GM08714 (cell line): Measurements from ENCODE around the gene PLCH2.
"Not testable (repeated sequence)": the region's sequence is repeated elsewhere in the genome, so short reads cannot be mapped to it uniquely, and the experiment has no call there.

ENCODE experiments used
- H3K4me3 ChIP-seq: fragments of 200-500 bp; sonication (Bioruptor generic); 2 replicates; pipeline ENCODE4 v1.5.1; 2014; ENCODE audit warnings: mild to moderate bottlenecking, low read length, inconsistent platforms
- ZNF274 ChIP-seq: IDR thresholded peaks from 2 replicates; pipeline ENCODE4 v1.6.1; 2012; ENCODE audit warnings: mild to moderate bottlenecking, low read depth, low read length

Gene PLCH2

GRCh38 chr1:2435746-2436355 lies 40.2 kb upstream of the PLCH2 start:
- no peak overlapping the region for H3K4me3 ChIP-seq
- TF ChIP-seq ZNF274 = no peak

GRCh38 chr1:2436876-2437275 lies 39.2 kb upstream of the PLCH2 start:
- no peak for TF ChIP-seq ZNF274
- no peak overlapping the region for H3K4me3 ChIP-seq

GRCh38 chr1:2437617-2438016 lies 38.5 kb upstream of the PLCH2 start:
- no peak overlapping the region for H3K4me3 ChIP-seq
- TF ChIP-seq ZNF274 = no peak

GRCh38 chr1:2438038-2438437 lies 38.1 kb upstream of the PLCH2 start:
- TF ChIP-seq ZNF274 = no peak
- no peak overlapping the region for H3K4me3 ChIP-seq

GRCh38 chr1:2438641-2439040 lies 37.4 kb upstream of the PLCH2 start:
- no peak overlapping the region for H3K4me3 ChIP-seq
- no peak for TF ChIP-seq ZNF274

DNA sequence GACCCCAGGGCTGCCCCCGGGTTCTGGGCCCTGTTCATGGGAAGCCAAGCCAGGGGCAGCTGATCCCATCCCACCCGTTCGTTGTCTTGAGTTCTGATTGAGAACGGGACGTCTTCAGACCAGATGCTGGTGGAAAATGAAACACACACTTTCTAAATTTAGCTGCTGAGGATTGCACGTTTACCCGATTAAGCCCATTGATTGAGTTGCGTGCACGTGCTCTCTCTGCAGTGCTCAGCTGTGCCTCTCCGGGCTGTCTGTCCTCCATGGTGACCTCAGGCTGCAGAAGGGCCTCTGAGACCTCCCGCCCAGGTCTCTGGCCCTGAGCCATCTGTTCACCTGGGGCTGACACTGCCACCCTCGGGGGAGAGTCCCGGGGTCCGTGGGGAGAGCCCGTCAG lies 36.7 kb upstream of the PLCH2 start:
- TF ChIP-seq ZNF274 = no peak
- H3K4me3 ChIP-seq = no peak overlapping the region

DNA sequence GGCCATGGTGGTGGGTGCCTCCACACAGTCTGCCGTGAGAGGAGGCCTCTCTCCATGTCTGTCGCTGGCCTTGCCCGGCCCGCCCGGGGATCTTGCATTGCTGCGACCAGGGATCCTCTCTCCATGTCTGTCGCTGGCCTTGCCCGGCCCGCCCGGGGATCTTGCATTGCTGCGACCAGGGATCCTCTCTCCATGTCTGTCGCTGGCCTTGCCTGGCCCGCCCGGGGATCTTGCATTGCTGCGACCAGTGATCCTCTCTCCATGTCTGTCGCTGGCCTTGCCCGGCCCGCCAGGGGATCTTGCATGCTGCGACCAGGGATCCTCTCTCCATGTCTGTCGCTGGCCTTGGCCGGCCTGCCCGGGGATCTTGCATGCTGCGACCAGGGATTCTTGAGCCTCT lies 35.7 kb upstream of the PLCH2 start:
- H3K4me3 ChIP-seq = not testable (repeated sequence)

GRCh38 chr1:2441746-2442145 lies 34.3 kb upstream of the PLCH2 start:
- no peak overlapping the region for H3K4me3 ChIP-seq
- no peak for TF ChIP-seq ZNF274

DNA sequence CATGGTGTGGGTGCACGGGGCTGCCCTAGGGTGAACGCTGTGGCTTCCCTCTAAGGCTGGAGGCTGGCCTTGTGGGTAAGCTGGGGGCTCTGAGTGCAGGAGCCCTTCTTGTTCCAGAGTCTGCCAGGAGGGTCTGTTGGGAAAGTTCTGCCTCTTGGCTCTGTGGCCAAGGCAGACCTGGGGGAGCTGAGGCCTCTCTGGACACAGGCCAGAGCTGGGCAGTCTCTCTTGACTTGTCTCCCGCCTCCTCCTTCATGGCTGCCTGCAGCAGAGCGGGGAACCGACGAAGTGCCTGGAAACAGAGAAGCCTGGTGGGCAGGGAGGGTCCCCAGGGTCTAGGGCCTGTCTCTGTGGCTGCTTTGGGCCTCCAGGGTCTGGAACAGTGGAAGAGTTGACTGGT lies 33.4 kb upstream of the PLCH2 start:
- no peak overlapping the region for H3K4me3 ChIP-seq
- TF ChIP-seq ZNF274 = no peak

DNA sequence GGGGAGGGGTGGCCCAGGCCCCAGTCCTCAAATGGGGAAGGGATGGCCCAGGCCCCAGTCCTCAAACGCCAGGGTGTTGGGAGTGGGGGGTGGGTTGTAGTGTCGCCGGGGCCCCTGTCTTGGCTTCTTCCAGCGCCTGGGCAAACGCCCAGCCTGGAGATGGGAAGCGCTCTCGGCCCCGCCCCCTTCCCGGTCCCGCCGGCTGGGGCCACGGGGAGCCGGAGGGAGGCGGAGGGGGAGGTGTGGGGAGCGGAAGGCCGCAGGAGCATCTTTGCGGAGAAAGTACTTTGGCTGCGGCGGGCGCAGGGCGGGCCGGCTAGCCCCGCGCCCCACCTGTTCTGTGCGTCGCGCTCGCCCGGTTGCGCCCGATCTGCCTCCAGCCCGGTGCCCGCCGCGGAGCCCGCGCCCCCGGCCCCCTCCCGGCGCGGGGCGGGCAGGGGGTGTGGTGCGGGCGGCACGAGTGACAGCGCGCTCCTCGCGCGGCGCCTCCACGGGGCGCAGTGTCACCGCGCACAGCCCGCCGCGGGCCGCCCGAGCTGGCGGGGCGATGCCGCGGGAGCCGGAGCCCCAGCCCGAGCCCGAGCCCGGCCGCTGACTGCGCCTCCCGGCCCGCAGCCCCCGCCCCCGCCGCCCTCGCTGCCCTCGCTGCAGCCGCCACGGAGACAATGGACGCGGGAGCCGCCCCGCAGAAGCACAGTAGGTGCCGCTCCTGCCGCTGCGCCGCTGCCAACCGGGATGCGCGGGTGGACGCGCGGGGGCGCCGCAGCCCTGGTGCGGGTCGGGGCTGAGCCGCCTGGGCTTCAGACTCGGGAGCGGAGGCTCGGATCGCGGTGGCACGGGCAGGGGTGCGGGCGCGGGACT lies 32.6 kb upstream of the PLCH2 start:
- TF ChIP-seq ZNF274 = no peak

GRCh38 chr1:2444138-2444591 lies 31.9 kb upstream of the PLCH2 start:
- no peak overlapping the region for H3K4me3 ChIP-seq
- TF ChIP-seq ZNF274 = no peak

More for the DNA sequence above, 32.6 kb upstream of the PLCH2 start:
- H3K4me3 ChIP-seq = no peak overlapping the region

- no peak overlapping the region for H3K4me3 ChIP-seq
- TF ChIP-seq ZNF274 = no peak
Observed at GRCh38 chr1:2445162-2445822, 30.8 kb upstream of the PLCH2 start.

GRCh38 chr1:2445823-2446215 lies 30.3 kb upstream of the PLCH2 start:
- H3K4me3 ChIP-seq = no peak overlapping the region
- TF ChIP-seq ZNF274 = no peak

DNA sequence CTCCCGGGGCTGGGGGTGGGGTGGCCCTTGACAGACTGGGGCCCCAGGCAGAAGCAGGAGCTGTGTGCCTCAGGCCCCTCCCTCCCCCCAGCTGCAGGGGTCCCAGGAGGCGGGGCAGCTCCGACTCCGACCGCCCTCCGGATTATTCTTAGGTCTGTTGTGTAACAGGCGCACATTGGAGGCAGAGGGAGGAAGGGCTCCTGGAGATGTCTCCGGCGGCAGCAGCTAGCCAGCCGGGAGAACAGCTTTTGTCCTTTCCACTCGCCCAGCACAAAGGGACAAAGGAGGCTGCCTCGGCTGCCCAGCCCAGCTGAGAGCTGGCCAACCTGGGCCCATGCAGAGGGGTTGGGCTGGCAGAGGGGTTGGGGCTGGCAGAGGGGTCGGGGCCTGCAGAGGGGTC lies 29.7 kb upstream of the PLCH2 start:
- H3K4me3 ChIP-seq = no peak overlapping the region
- no peak for TF ChIP-seq ZNF274

GRCh38 chr1:2446861-2447260 lies 29.2 kb upstream of the PLCH2 start:
- H3K4me3 ChIP-seq = no peak overlapping the region
- TF ChIP-seq ZNF274 = no peak
